Heart left ventricle (tissue), 16 donors: ENCODE results near the gene INSR. TPM values are rescaled to one million over a fixed set of nuclear protein-coding genes. Genes with fewer than 3 reads are reported as not detected.
A peak's percentile ranks its signal among the peaks of the same experiment; 100 is the strongest.

Experiments used
- ATAC-seq, 4 donors: fragments of 200-7000 bp; cut with Tn5 transposase; one replicate each; pipeline ENCODE4 v1.9.1; 2020 to 2022; ENCODE audit warnings: moderate library complexity in 4 of 4, mild to moderate bottlenecking in 3 of 4, moderate number of reproducible peaks in 1 of 4
- DNase-seq, 5 donors: peaks; one replicate each; pipeline ENCODE4 v3.0.0-alpha.2; 2020
- H3K27ac ChIP-seq, 12 donors: fragments of 200-600 bp; sonication (generic) in 4 of 12; one replicate each; pipeline versions ENCODE4 v1.5.0 to v1.8.0; 2016 to 2022; ENCODE audit warnings: mild to moderate bottlenecking in 2 of 12
- H3K27me3 ChIP-seq, 9 donors: fragments of 200-600 bp; sonication (generic) in 2 of 9; one replicate each; pipeline versions ENCODE4 v1.5.1 to v1.8.0; 2016 to 2022; ENCODE audit warnings: mild to moderate bottlenecking in 3 of 9
- H3K36me3 ChIP-seq, 9 donors: fragments of 200-600 bp; sonication (generic) in 2 of 9; one replicate each; pipeline versions ENCODE4 v1.5.0 to v1.8.0; 2018 to 2022; ENCODE audit warnings: mild to moderate bottlenecking in 2 of 9
- H3K4me1 ChIP-seq, 12 donors: fragments of 200-600 bp; sonication (generic) in 4 of 12; one replicate each; pipeline versions ENCODE4 v1.5.0 to v1.8.0; 2016 to 2022; ENCODE audit warnings: mild to moderate bottlenecking in 3 of 12
- H3K4me3 ChIP-seq, 12 donors: fragments of 200-600 bp; sonication (generic) in 4 of 12; one replicate each; pipeline versions ENCODE4 v1.5.0 to v1.8.0; 2017 to 2022; ENCODE audit warnings: mild to moderate bottlenecking in 9 of 12, moderate library complexity in 4 of 12
- H3K9me3 ChIP-seq, 12 donors: fragments of 200-600 bp; sonication (generic) in 4 of 12; one replicate each; pipeline versions ENCODE4 v1.5.0 to v1.8.0; 2016 to 2022; ENCODE audit warnings: mild to moderate bottlenecking in 1 of 12
- CTCF ChIP-seq, 12 donors: fragments of 200-600 bp; sonication (generic) in 4 of 12; IDR thresholded peaks; one replicate each; pipeline versions ENCODE4 v1.5.0 to v1.8.0; 2018 to 2022; ENCODE audit warnings: antibody characterized with exemption in 12 of 12, mild to moderate bottlenecking in 5 of 12
- POLR2A ChIP-seq, 2 donors: fragments of 450-650 bp; IDR thresholded peaks; one replicate each; pipeline ENCODE4 v1.6.1; 2017; ENCODE audit warnings: antibody characterized with exemption in 2 of 2, mild to moderate bottlenecking in 2 of 2, moderate library complexity in 2 of 2
- WGBS, 4 donors: extraction: QIAGEN DNeasy Blood & Tissue Kit in 2 of 4; methylation state at CpG; one replicate each; pipeline versions ENCODE4 v1.1.5 to v1.1.7; 2013 to 2018; 5-methylcytosine and 5-hydroxymethylcytosine counted together
- intact Hi-C, 10 donors: fragments of 100-400 bp; cut with DNase I; formaldehyde crosslinking; loops; one replicate each; pipeline versions ENCODE4 v1.11.1 to v1.14.2; 2022
- polyA plus RNA-seq, 2 donors: library from polyadenylated mRNA; stranded (reverse); fragments of 200-250 nt; gene quantifications; one replicate each; pipeline ENCODE4 v1.2.3, GENCODE V29; 2013
- total RNA-seq, 9 donors: library from RNA; depleted of rRNA in 2 of 9; stranded (reverse); fragments of >200 nt in 2 of 9; fragmentation: NEBNext Ultra II Directional in 3 of 9; extraction: Animal tissue kit (Norgen Biotek cat#: 25700) in 3 of 9; gene quantifications; one replicate each; pipeline versions ENCODE4 v1.1.0 to v1.2.4, GENCODE V29; 2016 to 2023
- donor health status: ischemic (EF 13 %, LVEDD 7.1; RV severe dilation, severe dysfunction).
- donor health status: healthy with polysubstance abuse.
- donor health status: DM: no; HTN: yes; CAD: no.
- donor health status: DM: no; HTN: no; CAD: no.
- donor health status: ischemic (EF 25% LVEDD 6.9; RV normal size, moderate dysfunction).
- donor health status: ischemic (EF 25% LVEDD 5.7; RV mildly dilated, moderate dysfunction).
- donor health status: healthy.
- donor health status: DM: yes; HTN: yes; CAD: no.
- donor health status: ischemic (EF 35%, LVEDD 5.7; RV mildly dilated, moderate dysfunction).
- donor health status: nonischemic (EF 11% LVEDD 7.7; RV severe dilation, severe dysfunction).
- donor health status: DM: yes; HTN: yes; CAD: no.
- donor health status: PGD.
- donor health status: ischemic (EF 29% LVEDD 5.4; RV normal size, mild dysfunction).
- donor health status: nonischemic (EF 23%, LVEDD 6.1; RV moderate dilation, normal function).

INSR gene
- total and polyA plus RNA-seq, 11 donors, result 28.7 to 221 (median 98.8) TPM

GRCh38 chr19:7307590-7308218, 13.5 kb upstream of the INSR start:
- H3K36me3 ChIP-seq, result no peaks in the 10 kb centered on the region
- intact Hi-C loops, result no loop called here
- H3K4me1 ChIP-seq, result no peaks in the 10 kb centered on the region
- WGBS, 4 donors, result 90 to 94% (median 92%) methylated on average over 7 of the region's 7 CpGs
- no peaks in the 10 kb centered on the region for H3K9me3 ChIP-seq
- H3K27me3 ChIP-seq, result no peaks in the 10 kb centered on the region
- TF ChIP-seq POLR2A (IDR thresholded peaks at IDR 0.05), result no peak
- TF ChIP-seq CTCF (IDR thresholded peaks at IDR 0.05), result no peak
- H3K4me3 ChIP-seq, result no peak overlapping the region
- no peak for DNase-seq
- H3K27ac ChIP-seq, result no peak overlapping the region
- ATAC-seq, result no peak

GRCh38 chr19:7304200-7304599, 10.0 kb upstream of the INSR start:
- Histone ChIP-seq H3K36me3 (no peaks in the 10 kb centered on the region), H3K27me3 (no peaks in the 10 kb centered on the region), H3K4me3 (no peak overlapping the region), H3K4me1 (no peaks in the 10 kb centered on the region), H3K27ac (no peak overlapping the region), H3K9me3 (no peaks in the 10 kb centered on the region)
- WGBS, 4 donors, result 49 to 80% (median 68%) methylated on average over 9 of the region's 9 CpGs
- intact Hi-C loops, result no loop called here
- no peak for TF ChIP-seq POLR2A (IDR thresholded peaks at IDR 0.05)
- no peak for TF ChIP-seq CTCF (IDR thresholded peaks at IDR 0.05)
- DNase-seq (peak in 1 of 5 donors; percentile 27), ATAC-seq (peak in 1 of 4 donors; percentile 55)

GRCh38 chr19:7303470-7303869, 9.3 kb upstream of the INSR start:
- no peak for TF ChIP-seq CTCF (IDR thresholded peaks at IDR 0.05)
- no peak for TF ChIP-seq POLR2A (IDR thresholded peaks at IDR 0.05)
- Histone ChIP-seq H3K4me1 (no peaks in the 10 kb centered on the region), H3K9me3 (no peaks in the 10 kb centered on the region), H3K4me3 (no peak overlapping the region), H3K27ac (no peak overlapping the region), H3K27me3 (no peaks in the 10 kb centered on the region), H3K36me3 (no peaks in the 10 kb centered on the region)
- intact Hi-C loops, result no loop called here
- DNase-seq, result no peak
- no peak for ATAC-seq
- WGBS, 4 donors, result 78 to 88% (median 83%) methylated on average over 4 of the region's 4 CpGs

- Histone ChIP-seq H3K27me3 (peaks cover 0 to 2% (median 0%) of the 10 kb centered on the region in 9 donors), H3K4me1 (no peaks in the 10 kb centered on the region), H3K36me3 (no peaks in the 10 kb centered on the region), H3K9me3 (no peaks in the 10 kb centered on the region), H3K4me3 (no peak overlapping the region), H3K27ac (no peak overlapping the region)
- TF ChIP-seq POLR2A (IDR thresholded peaks at IDR 0.05), result no peak
- no peak for TF ChIP-seq CTCF (IDR thresholded peaks at IDR 0.05)
- 89 to 93% (median 90%) methylated on average over 5 of the region's 5 CpGs for WGBS, 4 donors
- no peak for ATAC-seq
- DNase-seq, result no peak
- intact Hi-C loops, result no loop called here
Observed at GRCh38 chr19:7301525-7301924, 7.3 kb upstream of the INSR start.
